GM21619 (cell line): ENCODE results near the gene ZYX.
"Not testable (repeated sequence)": the region's sequence is repeated elsewhere in the genome, so short reads cannot be mapped to it uniquely, and the experiment has no call there.

Experiments
- ATAC-seq: cut with Tn5 transposase; IDR thresholded peaks from one replicate; pipeline ENCODE4 v1.9.1; 2021; ENCODE audit not compliant: unreplicated experiment

ZYX gene

DNA sequence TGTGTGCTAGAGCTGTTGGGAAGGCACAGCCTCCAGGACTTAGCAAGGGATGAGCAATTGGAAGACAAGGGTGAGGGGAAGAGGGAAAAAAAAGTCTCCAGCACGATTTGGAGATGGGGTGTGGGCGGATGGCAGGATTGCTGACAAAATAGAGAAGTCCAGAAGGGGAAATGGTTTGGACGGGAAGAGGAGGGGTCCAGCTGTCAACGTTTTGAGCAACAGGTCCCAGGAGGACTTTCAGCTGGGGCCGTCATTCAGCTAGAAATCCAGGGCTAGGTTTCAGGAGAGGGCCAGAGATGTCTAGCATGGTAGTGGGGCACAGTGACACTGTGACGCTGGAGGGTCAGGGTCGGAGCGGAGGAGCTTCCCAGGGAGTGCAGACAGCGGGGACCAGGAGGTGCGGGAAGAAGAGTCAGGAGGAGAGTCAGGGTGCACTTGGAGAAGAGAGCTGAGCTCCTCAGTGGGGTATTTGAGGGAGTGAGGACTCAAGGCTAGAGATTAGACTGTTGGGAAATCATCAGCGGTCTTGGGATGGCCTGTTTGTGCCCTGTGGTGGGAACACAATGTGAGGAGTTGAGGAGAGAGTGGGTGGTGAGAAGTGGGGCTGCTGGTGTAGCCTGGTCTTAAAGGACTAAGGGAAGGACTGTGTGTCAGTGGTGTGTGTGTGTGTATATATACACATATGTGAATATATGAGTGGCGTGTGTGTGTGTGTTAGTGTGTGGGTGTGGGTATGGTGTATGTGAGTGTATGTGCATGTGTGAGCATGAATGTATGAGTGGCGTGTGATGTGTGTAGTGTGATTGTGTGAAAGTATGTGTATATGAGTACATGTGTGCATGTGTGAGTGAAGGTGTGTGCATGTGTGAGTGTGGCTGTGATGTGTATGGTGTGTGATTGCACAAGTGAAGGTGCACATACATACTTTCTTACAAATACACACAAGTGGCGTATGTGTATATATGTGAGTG, 3.8 kb downstream of the ZYX start:
- ATAC-seq, result no peak

DNA sequence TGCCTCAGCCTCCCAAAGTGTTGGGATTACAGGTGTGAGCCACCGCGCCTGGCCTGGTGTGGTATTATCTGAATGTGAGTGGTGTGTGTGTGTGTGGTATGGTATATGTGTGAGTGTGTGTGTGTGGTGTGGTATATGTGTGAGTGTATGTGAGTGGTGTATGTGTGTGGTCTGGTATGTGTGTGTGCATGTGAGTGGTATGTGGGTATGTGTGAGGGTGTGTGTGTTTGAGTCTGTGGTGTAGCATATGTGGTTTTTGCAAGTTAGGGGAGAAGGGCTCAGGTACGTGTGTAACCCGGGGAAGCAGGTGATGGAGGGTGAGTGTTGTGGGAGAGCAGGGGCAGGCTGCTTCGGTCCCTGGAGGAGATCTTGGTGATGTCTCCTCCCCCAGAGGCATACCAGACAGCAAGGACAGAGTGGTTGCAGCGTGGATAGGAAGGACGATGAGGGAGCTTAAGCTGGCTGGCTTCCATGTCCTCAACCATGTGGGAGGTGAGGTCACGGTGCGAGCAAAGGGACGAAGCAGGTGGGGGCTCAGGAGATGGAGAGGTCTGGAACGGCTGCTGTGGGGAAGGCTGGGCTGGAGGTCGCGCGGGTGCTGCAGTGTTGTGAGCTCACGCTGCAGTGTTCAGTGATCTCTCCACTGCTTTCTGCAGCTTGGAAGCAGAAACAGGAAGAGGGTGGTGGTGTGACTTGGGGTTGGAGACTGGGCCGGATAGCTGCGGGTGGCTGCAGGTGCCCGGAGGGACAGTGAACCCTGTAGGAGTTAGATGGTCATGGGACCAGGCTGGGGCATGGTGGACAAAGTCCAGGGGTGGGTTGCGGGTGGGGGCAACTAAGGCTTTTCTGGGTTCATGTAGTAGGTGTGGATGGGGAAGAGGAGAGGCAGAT, 5.0 kb downstream of the ZYX start:
- no peak for ATAC-seq

DNA sequence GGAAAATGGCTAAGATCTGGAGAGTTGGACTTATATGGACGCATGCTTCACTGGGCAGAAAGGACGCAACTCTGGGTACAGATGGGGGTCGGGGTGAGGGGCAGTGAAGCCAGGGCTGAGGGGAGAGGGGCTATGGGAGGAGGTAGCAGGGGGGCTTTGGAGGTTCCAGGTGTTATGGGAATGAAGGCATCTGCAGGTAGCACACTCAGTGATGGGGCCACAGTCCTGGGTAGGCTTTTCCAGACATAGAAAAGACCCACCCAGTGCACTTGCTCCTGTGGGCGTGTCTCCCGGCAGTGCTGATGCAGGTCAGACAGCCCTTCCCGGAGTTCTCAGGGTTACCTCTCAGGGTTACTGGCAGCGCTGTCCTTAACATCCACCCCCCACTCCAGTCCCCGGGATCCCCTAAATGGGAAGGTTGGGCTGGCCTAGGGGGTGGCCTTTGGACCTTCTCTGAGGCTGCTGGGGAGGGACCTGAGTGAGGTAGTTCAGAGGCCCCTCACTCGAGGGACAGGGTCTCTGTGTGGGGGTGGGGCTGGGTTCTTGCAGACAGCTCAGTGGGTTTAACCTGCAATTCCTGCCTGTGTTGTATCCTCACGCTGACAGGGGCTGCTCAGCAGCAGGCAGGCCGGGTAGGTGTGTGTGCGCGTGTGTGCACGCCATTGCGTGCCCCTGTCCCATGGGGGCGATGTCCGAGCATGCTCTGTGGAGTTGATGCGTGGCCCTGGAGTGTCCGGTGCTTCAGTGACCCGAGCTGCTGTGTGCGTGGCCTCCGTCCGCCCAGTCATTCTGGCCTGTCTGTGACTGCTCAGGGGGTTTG, 6.2 kb downstream of the ZYX start:
- ATAC-seq, result no peak

DNA sequence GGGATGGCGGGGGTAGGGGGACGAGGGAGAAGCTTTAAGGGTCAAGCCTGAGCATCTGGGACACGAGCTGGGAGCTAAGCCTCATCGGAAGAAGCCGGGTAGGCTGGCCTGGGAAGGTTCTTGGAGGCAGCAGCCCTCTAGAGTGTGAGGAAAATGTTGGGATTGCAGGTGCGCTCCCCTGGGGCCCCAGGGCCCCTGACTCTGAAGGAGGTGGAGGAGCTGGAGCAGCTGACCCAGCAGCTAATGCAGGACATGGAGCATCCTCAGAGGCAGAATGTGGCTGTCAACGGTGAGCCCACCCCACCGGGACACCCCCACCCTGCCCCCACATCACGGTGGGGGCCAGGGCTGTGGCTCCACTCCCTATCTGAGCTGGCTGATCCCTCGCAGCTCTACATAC, 6.9 kb downstream of the ZYX start:
- ATAC-seq, result no peak

DNA sequence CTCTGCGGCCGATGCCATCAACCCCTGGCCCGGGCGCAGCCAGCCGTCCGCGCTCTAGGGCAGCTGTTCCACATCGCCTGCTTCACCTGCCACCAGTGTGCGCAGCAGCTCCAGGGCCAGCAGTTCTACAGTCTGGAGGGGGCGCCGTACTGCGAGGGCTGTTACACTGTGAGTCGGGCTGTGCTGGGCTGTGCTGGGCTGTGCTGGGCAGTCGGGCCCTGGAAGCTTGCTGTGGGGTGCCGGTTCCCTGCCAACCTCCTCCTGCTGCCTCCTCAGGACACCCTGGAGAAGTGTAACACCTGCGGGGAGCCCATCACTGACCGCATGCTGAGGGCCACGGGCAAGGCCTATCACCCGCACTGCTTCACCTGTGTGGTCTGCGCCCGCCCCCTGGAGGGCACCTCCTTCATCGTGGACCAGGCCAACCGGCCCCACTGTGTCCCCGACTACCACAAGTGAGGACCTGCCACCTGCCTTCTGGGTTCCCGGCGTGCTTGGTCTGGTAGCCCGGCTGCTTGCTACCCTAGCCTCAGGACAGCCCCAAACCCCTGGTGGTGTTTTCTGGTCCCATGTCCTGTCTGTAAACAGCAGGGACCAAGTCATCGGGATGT, 7.5 kb downstream of the ZYX start:
- no peak for ATAC-seq

DNA sequence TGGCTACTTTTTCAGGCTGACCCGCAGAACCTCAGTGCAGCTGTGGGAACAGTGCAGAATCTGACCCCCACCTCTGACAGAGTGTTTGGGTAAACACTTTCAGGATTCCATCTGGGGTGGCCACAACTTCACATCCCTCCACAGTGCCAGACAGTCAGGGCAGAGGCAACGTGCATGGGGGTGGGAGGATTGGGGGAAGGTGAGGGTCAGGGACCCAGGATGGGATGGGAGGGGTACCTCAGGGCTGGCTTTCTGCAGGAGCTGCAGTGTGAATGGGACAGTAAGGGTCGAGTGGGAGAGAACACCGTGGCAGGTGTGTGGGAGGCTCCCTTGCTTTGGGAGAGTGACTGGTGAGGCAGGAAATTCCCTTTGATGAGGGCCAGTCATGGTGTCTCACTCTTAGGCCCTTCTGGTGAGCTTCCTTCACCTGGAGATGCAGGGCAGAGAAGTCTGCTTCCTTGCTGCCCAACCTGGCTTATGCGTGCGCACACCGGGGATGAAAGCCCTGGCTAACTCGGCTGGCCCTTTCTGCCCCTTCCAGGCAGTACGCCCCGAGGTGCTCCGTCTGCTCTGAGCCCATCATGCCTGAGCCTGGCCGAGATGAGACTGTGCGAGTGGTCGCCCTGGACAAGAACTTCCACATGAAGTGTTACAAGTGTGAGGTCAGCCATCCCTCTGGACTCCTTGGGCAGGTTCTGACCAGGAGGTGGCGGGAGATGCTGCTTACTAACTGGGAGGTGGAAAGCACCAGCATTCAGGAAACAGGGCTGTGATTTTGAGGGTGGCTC, 8.4 kb downstream of the ZYX start:
- ATAC-seq, result no peak

DNA sequence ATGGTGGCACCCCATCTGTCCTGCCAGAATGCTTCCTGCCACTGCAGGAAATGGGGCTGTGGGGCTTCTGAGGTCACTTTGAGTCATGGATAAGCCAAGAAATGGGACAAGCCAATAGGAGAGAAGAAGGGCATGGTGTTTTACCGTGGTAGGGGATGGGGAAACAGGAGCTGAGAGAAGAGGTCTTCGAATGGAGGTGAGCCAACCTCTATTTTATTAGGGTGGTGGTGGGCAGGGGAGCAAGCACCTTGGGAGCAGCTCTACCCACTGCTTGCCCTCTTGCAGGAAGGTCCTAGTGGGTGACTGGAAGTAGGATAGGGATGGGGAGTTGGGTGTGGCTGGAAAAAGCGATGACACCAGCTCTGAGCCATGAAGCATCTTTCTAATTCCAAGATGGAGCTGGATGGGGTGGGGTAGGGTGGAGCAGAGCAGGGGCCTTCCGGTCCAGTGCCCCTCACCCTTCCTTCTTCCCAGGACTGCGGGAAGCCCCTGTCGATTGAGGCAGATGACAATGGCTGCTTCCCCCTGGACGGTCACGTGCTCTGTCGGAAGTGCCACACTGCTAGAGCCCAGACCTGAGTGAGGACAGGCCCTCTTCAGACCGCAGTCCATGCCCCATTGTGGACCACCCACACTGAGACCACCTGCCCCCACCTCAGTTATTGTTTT, 9.1 kb downstream of the ZYX start:
- ATAC-seq, result no peak

DNA sequence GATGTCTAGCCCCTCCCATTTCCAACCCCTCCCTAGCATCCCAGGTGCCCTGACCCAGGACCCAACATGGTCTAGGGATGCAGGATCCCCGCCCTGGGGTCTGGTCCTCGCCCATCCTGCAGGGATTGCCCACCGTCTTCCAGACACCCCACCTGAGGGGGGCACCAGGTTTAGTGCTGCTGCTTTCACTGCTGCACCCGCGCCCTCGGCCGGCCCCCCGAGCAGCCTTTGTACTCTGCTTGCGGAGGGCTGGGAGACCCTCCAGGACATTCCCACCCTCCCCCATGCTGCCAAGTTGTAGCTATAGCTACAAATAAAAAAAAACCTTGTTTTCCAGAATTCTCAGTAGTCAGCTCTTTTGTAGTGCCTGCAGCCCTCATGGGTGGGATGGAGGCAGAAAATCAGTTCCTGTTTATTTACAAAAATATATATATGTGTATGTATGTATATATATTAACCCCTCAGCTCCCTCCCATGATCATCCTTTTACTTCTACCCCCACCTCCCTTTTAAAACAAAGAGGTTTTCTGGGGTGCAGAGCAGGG, 9.7 kb downstream of the ZYX start:
- no peak for ATAC-seq

DNA sequence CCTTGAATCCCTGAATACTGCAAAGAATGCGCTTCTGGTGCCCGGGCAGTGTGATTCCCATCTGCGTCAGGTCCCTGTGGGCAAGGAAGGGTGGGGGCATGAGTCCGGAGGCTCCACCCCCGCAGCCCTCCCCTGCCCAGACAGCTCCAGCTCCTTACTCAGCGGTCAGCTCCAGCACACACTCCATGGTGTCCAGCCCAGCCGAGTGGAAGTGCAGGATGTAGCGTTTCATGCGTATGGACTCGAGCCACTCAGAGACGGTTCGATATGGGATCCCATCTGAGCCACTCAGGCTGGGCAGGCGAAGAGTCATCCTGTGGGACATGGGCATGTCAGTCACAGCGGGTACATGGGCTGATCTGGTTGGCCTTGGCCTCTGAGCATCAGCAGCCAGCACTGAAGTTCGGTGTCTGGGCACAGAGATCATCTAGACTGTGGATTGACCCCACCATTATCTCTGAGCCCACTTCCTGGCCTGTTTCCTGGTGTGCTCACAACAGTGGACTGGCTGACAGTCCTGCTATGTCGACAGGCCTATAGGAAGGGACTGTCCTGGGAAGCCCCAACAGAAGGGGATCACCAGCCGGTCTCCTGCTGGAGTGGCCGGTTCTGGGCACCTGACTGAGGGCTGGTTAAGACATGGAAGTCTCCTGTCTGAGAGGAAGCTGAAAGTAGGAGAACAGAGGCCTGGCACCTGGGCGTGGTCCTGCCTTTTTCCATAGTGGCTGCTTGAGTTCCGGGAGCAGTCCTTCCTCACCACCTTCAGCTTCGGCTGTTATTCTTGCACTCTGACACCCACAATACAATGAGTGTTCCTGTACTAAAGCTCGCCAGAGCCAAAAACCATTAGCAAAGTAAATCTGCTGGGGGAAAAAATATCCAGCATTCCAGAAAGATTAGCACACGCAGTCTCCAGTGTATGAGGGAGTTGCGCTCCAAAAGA, 10.6 kb downstream of the ZYX start:
- ATAC-seq, result no peak

DNA sequence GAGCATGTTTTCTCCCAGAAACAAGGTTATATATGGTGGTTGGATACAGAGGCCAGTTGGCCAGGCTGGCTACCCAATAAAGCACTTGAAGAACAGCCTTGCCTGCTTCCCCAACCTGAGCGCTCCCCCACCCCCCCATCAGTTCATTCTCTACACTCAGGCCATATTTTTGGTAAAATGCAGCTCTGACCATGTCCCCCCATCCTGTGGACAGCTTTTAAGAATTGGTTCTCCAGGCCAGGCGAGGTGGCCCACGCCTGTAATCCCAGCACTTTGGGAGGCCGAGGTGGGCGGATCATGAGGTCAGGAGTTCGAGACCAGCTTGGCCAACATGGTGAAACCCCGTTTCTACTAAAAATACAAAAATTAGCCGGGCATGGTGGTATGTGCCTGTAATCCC, 11.3 kb downstream of the ZYX start:
- not testable (repeated sequence) for ATAC-seq

DNA sequence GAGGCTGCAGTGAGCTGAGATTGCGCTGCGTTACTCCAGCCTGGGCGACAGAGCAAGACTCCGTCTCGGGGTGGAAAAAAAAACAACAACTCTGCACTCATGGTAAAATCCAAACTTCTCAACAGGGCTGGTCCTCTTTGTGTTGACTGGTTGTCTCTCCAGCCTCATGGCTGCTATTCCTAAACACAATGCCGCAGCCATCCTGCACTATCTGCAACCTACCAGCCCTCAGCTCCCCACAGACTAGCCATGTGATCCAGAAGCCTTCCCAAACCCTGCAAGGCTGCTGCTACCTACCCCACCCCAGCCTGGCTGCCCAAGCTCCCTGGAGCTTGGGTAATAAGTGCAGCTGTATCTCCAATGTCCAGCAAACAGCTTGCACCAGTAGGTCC, 11.7 kb downstream of the ZYX start:
- ATAC-seq, result no peak

DNA sequence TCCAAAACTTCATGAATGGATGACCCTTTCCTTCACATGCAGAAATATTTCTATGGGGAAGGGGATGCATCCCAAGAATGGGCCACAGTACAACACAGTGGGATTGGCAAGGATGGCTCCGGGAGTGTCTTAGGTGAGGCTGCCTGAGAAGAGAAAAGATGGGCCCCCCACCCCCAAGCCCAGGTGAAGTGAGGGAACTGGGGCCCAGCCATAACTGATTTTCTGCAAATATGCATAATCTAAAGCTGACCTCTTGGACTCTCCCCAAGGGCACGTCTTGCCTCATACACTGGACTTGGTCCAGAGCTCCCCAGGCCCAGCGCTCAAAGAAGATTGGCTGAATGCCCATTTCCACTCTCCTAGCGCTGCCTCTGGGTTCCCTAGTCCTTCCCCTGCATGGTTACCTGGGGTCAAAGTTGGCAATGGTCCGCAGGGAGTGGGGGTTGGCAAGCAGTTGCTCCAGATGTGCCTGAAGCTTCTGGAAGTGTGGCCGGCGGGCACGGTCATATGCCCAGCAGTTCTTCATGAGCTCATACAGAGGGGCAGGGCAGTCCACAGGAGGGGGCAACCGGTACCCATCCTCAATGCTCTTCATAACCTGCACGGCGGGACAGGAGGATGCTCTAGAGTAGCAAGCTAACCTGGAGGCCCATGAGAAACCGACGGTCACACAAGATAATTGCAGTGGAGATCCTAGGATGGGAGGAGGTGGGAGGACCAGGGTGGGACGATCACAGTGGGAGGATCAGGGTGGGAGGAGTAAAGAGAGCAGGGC, 12.3 kb downstream of the ZYX start:
- ATAC-seq, result no peak

DNA sequence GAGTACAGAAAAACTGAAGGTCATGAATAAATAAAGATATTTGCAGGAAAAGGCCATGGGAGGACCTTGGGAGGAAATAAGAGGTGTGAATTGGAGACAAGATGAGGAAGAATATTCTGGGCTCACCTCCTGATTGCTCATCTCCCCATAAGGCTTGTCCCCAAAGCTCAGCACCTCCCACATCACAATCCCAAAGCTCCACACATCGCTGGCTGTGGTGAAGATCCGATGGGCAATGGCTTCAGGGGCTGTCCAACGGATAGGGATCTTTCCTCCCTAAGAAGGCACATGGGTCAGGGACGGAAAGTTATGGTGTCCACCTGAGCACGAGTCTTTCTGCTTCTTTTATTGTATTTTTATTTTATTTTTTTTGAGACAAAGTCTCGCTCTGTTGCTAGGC, 12.9 kb downstream of the ZYX start:
- ATAC-seq, result no peak

DNA sequence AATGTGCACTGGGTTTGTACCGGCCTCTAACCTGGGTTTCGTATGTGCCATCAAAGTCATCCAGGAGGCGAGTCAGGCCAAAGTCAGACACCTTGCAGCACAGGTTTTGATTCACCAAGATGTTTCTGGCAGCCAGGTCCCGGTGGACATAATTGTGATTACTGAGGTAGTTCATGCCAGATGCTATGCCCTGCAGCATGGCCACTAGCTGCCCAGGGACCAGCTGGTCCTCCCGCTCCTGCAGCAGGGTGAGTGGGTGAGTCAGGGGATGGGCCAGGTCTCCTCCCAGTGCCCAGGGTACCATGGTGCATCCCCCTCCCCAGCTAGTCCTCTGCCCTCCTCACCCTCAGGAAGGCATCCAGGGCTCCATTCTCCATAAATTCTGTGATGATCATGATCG, 13.6 kb downstream of the ZYX start:
- ATAC-seq, result no peak

DNA sequence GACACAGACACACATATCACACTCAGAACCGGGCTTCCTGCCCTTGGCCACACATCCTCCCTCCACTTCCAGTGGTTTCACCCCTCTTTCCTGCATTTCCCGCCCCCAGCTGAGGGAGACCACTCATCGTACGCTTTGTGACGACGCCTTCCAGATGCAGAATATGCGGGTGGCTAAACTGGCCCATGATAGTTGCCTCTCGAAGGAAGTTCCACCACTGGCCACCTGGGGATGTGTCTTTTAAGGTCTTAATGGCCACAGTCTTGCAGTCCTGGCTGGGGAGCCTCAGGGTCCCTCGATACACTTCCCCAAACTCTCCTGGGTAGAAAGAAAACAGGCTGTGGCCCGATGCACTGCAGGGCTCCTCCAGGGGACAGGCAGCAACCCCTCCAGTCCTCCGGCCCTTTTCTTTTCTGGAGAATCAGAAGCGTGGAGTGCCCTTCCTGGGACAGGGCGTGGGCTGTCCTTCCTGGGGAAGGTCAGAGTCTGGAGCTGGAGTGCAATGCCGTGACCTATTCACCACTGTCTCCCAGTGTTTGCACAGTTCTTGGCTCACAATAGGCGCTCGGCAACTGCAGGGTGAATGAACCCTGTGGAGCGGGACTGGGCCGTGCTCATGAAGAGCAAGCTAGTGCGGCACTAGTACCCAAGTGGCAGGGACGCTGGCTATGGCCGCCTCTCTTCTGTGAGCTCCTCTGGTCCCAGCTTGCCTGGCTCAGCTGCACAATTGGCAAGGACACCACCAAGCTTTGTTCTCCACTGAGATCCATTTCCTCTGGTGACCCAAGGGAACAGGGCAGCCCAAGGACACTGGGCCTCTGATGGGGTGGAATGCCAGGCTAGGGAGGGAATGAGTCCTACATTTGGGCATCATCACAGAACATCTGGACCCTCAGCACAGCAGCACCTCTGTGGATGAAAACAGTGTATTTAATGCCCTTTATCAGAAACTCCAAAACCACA, 14.3 kb downstream of the ZYX start:
- no peak for ATAC-seq

DNA sequence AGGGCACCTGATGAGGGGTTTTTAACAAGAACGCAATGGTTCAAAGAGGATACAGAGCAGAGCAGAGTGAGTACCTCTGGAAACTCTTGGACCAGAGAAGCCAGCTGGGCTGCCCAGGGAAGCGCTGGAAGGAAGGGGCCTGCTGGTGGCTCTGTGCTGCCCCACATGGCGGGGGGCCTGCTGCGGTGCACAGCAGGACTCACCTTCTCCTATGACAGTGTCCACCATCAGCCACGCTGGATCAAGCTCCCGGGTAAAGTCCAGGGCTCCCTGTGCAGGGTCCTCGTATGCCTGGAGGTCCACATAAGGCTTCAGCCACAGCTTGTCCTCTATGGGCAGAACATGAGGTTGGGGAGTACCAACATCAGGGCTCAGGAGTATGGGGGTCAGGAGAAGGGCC, 15.0 kb downstream of the ZYX start:
- ATAC-seq, result no peak
